Hematopoietic multipotent progenitor cell treated with erythropoietin and hydrocortisone succinate and interleukin-3 and kit ligand, for 8 days (in vitro differentiated cells): ENCODE results near the gene DDR1.
"Not testable (repeated sequence)": the region's sequence is repeated elsewhere in the genome, so short reads cannot be mapped to it uniquely, and the experiment has no call there.

ENCODE experiments used
- DNase-seq: peaks from one replicate; pipeline ENCODE4 v3.0.0-alpha.2; 2015

DDR1 gene

GRCh38 chr6:30854285-30855040 lies 29.9 kb upstream of the DDR1 start:
- no peak for DNase-seq

GRCh38 chr6:30855429-30856075 lies 28.8 kb upstream of the DDR1 start:
- no peak for DNase-seq

GRCh38 chr6:30857112-30857511 lies 27.2 kb upstream of the DDR1 start:
- no peak for DNase-seq

GRCh38 chr6:30857549-30857948 lies 26.8 kb upstream of the DDR1 start:
- DNase-seq = no peak

GRCh38 chr6:30859726-30860125 lies 24.6 kb upstream of the DDR1 start:
- DNase-seq = not testable (repeated sequence)

GRCh38 chr6:30861257-30862048 lies 22.9 kb upstream of the DDR1 start:
- DNase-seq = no peak

- DNase-seq = no peak
Observed at GRCh38 chr6:30862156-30862875, 22.0 kb upstream of the DDR1 start.

GRCh38 chr6:30864325-30864724 lies 20.0 kb upstream of the DDR1 start:
- DNase-seq = no peak

- not testable (repeated sequence) for DNase-seq
Observed at GRCh38 chr6:30869241-30869749, 15.0 kb upstream of the DDR1 start.

GRCh38 chr6:30870546-30870945 lies 13.8 kb upstream of the DDR1 start:
- DNase-seq = no peak

GRCh38 chr6:30871592-30872183 lies 12.6 kb upstream of the DDR1 start:
- DNase-seq = peak; percentile 26

- DNase-seq = no peak
Observed at GRCh38 chr6:30873137-30873640, 11.1 kb upstream of the DDR1 start.

- not testable (repeated sequence) for DNase-seq
Observed at GRCh38 chr6:30873795-30874194, 10.5 kb upstream of the DDR1 start.

GRCh38 chr6:30875244-30876038 lies 8.9 kb upstream of the DDR1 start:
- no peak for DNase-seq

- DNase-seq = peak; percentile 22
Observed at GRCh38 chr6:30876039-30876730, 8.1 kb upstream of the DDR1 start.

GRCh38 chr6:30877419-30878262 lies 6.7 kb upstream of the DDR1 start:
- DNase-seq = peak; percentile 88

- DNase-seq = peak; percentile 50
Observed at GRCh38 chr6:30879684-30880427, 4.5 kb upstream of the DDR1 start.

- DNase-seq = no peak
Observed at GRCh38 chr6:30880698-30881252, 3.5 kb upstream of the DDR1 start.
